KMS-11 (cell line): Measurements from ENCODE around the gene NRF1.

ENCODE experiments used
- H2AFZ ChIP-seq: fragments of 200-600 bp; sonication (generic); 2 replicates; pipeline ENCODE4 v1.6.1; 2016; ENCODE audit warnings: antibody characterized with exemption, mixed run types, low read depth
- H3K27ac ChIP-seq: fragments of 200-600 bp; sonication (generic); 2 replicates; pipeline ENCODE4 v1.6.1; 2016; ENCODE audit warnings: mild to moderate bottlenecking, mixed run types
- H3K27me3 ChIP-seq: fragments of 200-600 bp; sonication (generic); 2 replicates; pipeline ENCODE4 v1.6.1; 2017; ENCODE audit warnings: mild to moderate bottlenecking, low read depth, mixed run types, moderate library complexity; ENCODE audit not compliant: insufficient read depth
- H3K36me3 ChIP-seq: fragments of 200-600 bp; sonication (generic); 2 replicates; pipeline ENCODE4 v1.6.1; 2017; ENCODE audit warnings: mild to moderate bottlenecking, mixed run types; ENCODE audit not compliant: insufficient read depth
- H3K4me1 ChIP-seq: fragments of 200-600 bp; sonication (generic); 2 replicates; pipeline ENCODE4 v1.6.1; 2016; ENCODE audit warnings: mild to moderate bottlenecking, low read depth, mixed run types; ENCODE audit not compliant: poor library complexity, severe bottlenecking
- H3K4me2 ChIP-seq: fragments of 200-600 bp; sonication (generic); 2 replicates; pipeline ENCODE4 v1.7.0; 2016; ENCODE audit warnings: mild to moderate bottlenecking, mixed run types
- H3K4me3 ChIP-seq: fragments of 200-600 bp; sonication (generic); IDR thresholded peaks from 2 replicates; pipeline ENCODE4 v1.6.1; 2017; ENCODE audit warnings: low read depth, low read length, mixed read lengths; ENCODE audit not compliant: insufficient read depth
- H3K79me2 ChIP-seq: fragments of 200-600 bp; sonication (generic); 2 replicates; pipeline ENCODE4 v1.6.1; 2016; ENCODE audit warnings: low read depth, mixed run types; ENCODE audit not compliant: insufficient read depth
- H3K9ac ChIP-seq: fragments of 200-600 bp; sonication (generic); 2 replicates; pipeline ENCODE4 v1.6.1; 2016; ENCODE audit warnings: mild to moderate bottlenecking, mixed run types
- H4K20me1 ChIP-seq: fragments of 200-600 bp; sonication (generic); 2 replicates; pipeline ENCODE4 v1.6.1; 2016; ENCODE audit warnings: mild to moderate bottlenecking, mixed run types; ENCODE audit not compliant: insufficient read depth
- TF ChIP-seq, protein P1 (sequence below): fragments of 200-600 bp; sonication (generic); conservative IDR thresholded peaks from 2 replicates; pipeline ENCODE4 v1.6.1; 2017; ENCODE audit warnings: low read depth, mild to moderate bottlenecking, antibody characterized with exemption, low read length, moderate library complexity, mixed read lengths

The NRF1 gene

DNA sequence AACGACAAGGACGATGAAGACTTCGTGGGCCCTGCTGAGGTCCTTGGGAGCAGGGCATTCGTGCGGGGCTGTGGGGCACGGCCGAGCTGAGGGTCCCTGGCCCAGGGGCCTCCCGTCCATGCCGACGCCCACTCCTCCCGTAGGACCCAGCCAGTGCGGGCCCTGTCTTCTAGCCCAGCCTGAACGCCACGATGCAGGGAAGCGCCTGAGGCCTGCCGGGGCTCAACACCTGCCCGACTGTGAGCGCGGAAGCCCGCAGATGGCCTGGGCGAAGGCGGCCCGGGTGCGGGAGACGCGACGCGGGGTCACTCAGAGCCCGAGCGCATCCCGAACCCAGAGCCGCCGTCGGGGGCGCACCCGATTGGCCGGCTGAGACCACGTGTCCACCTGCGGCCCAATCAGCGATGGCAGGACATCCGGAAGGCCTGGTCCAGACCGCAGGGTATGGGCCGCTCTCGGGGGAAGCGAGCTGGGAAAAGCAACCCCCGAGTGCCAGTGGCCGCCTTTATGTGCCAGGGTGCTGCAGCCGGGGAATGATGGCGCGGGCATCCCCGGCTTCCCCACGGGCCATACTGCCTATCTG lies 151.0 kb downstream of the NRF1 start:
- no peak overlapping the region for H2AFZ ChIP-seq
- no peaks in the 10 kb centered on the region for H3K79me2 ChIP-seq
- H3K4me2 ChIP-seq: no peak overlapping the region
- no peak overlapping the region for H3K4me3 ChIP-seq
- H3K27ac ChIP-seq: no peak overlapping the region
- no peak overlapping the region for H3K9ac ChIP-seq
- H3K4me1 ChIP-seq: no peaks in the 10 kb centered on the region
- no peaks in the 10 kb centered on the region for H3K36me3 ChIP-seq
- no peaks in the 10 kb centered on the region for H3K27me3 ChIP-seq
- no peaks in the 10 kb centered on the region for H4K20me1 ChIP-seq
- TF ChIP-seq, protein P1, sequence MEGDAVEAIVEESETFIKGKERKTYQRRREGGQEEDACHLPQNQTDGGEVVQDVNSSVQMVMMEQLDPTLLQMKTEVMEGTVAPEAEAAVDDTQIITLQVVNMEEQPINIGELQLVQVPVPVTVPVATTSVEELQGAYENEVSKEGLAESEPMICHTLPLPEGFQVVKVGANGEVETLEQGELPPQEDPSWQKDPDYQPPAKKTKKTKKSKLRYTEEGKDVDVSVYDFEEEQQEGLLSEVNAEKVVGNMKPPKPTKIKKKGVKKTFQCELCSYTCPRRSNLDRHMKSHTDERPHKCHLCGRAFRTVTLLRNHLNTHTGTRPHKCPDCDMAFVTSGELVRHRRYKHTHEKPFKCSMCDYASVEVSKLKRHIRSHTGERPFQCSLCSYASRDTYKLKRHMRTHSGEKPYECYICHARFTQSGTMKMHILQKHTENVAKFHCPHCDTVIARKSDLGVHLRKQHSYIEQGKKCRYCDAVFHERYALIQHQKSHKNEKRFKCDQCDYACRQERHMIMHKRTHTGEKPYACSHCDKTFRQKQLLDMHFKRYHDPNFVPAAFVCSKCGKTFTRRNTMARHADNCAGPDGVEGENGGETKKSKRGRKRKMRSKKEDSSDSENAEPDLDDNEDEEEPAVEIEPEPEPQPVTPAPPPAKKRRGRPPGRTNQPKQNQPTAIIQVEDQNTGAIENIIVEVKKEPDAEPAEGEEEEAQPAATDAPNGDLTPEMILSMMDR: no peak

DNA sequence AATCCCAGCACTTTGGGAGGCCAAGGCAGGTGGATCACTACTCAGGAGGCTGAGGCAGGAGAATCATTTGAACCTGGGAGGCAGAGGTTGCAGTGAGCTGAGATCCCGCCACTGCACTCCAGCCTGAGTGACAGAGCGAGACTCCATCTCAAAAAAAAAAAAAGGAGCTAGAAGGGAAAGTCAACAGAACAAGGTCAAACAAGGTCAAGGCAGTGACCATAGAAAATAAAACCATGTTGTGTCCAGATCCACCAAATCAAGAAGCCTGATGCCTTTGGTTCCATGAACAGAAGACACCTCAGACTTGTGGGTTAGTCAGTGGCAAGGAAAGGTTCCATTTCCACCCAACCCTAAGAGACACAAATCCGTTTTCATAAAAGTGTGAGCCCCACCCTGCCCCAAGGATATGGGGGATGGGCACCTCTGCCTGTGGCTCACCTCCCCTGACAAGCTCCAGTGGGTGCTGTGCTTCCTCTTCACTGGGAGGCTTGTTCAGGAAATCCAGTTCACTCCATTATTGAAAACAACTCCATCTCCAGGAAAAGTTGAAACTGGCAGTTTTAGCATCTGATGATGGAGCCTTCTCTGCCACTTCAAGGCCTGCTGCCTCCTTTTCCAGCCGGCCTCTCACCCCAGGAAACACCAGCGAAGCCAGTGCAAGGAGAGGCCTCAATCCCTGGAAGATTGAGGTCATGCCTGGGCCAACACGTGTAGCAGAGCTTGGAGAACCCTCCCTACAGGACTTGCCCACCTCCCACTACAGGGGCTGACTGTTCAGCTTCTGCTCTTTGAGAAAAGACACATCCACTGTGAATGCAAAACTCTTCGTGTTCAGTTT lies 152.9 kb downstream of the NRF1 start:
- Histone ChIP-seq H3K4me2 (no peak overlapping the region), H3K27me3 (no peaks in the 10 kb centered on the region), H3K36me3 (no peaks in the 10 kb centered on the region), H2AFZ (no peak overlapping the region), H3K27ac (no peak overlapping the region), H3K4me1 (no peaks in the 10 kb centered on the region), H4K20me1 (no peaks in the 10 kb centered on the region), H3K9ac (no peak overlapping the region), H3K79me2 (no peaks in the 10 kb centered on the region), H3K4me3 (no peak overlapping the region)
- TF ChIP-seq, protein P1: no peak

DNA sequence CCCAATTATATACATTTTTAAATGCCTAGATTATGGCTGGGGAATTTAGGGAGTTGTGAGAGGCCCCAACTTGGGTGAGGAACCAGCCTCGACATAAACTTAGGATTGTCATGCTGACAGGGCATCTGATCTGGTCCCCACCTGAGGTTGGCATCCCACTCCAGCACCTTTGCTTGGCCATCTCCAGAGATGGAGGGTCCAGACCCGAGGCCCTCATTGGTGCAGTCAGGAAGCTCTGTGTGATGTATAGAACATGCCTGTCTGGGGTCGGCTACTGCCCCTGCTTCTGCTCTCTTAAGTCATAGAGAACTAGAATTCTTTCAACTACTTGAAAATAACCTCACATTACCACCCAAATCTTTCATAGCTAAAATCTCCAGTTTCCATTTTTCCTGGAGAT lies 153.8 kb downstream of the NRF1 start:
- no peak overlapping the region for H3K27ac ChIP-seq
- H3K79me2 ChIP-seq: no peaks in the 10 kb centered on the region
- no peaks in the 10 kb centered on the region for H3K36me3 ChIP-seq
- TF ChIP-seq, protein P1: no peak
- no peak overlapping the region for H2AFZ ChIP-seq
- H3K9ac ChIP-seq: no peak overlapping the region
- H3K4me2 ChIP-seq: no peak overlapping the region
- no peaks in the 10 kb centered on the region for H3K27me3 ChIP-seq
- H3K4me1 ChIP-seq: no peaks in the 10 kb centered on the region
- no peaks in the 10 kb centered on the region for H4K20me1 ChIP-seq
- H3K4me3 ChIP-seq: no peak overlapping the region

DNA sequence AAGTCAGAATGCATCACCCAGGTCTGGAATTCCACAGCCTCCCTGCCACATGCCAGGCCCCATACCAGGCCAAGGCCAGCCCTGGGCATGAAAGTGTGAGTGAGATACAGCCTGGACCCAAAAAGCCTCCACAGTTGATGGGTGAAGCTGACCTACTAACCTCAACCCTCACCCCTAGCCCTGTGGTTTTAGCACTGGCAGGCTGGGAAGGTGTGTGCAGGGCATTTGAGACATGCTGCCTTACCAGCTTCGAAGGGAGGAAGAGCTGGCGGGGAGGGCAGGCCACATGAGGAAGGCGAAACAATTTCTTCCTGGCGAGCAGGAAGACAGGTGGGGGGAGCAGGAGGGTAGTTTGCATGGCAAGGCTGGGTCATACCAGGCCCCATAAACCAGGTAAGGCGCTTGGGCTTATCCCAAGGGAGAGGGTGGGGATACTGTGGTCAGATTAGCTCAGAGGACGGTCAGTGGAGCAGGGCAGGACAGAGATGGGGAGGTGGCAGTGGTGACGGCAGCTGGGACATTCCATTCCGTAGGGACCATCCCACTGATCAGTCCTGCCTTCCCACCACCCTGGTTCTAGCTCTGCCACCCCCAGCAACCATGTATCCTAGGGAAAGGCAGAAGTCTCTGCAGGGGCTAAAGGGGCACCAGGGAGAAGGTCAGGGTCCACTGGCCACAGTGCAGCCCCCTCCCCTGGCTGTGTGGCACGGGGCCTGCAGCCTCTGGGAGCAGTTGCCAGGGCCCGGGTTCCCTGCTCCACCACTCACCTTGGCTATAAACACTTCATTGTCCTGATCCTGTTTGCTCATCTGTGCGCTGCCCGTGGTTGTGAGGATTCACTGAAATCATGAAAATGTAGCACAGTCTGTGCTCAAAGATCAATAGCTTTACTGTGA lies 155.8 kb downstream of the NRF1 start:
- no peaks in the 10 kb centered on the region for H3K79me2 ChIP-seq
- TF ChIP-seq, protein P1: no peak
- no peak overlapping the region for H3K27ac ChIP-seq
- H2AFZ ChIP-seq: no peak overlapping the region
- no peak overlapping the region for H3K9ac ChIP-seq
- H3K4me2 ChIP-seq: no peak overlapping the region
- H3K4me1 ChIP-seq: no peaks in the 10 kb centered on the region
- no peak overlapping the region for H3K4me3 ChIP-seq
- H3K36me3 ChIP-seq: no peaks in the 10 kb centered on the region
- H4K20me1 ChIP-seq: no peaks in the 10 kb centered on the region
- no peaks in the 10 kb centered on the region for H3K27me3 ChIP-seq
